ENCODE measurements around the gene GHITM. TPM values are rescaled to one million over a fixed set of nuclear protein-coding genes. Genes with fewer than 3 reads are reported as not detected.

GHITM gene
- total and polyA plus RNA-seq, 2 of the 8 experiments (the other 6 are each of a cell fraction or from before 2014, with no cell fraction given): 86.2 to 97.0 TPM

GRCh38 chr10:84147347-84147746, 8.0 kb downstream of the GHITM start:
- Histone ChIP-seq H3K18ac (ENCODE audit: extremely low read depth, low read length) (no peak overlapping the region), H2AFZ (ENCODE audit: low read length) (no peak overlapping the region), H4K8ac (ENCODE audit: extremely low read depth, insufficient read depth, low read length) (no peak overlapping the region), H2BK120ac (replicated peaks; ENCODE audit: low read depth, low read length) (no peak overlapping the region), H3K9me3 (ENCODE audit: insufficient read depth in 2 of 2, low read depth in 1 of 2, low read length in 1 of 2) (no peaks in the 10 kb centered on the region), H3K27ac (ENCODE audit: low read depth, low read length) (no peak overlapping the region), H3K56ac (replicated peaks; ENCODE audit: insufficient read length, low read depth, low read length) (no peak overlapping the region), H3K4me3 (ENCODE audit: extremely low read depth in 1 of 4, insufficient read depth in 2 of 4, low read depth in 3 of 4, low read length in 4 of 4) (no peak overlapping the region), H3K14ac (ENCODE audit: insufficient read length) (no peak overlapping the region), H3K9ac (replicated peaks in 1 of 4; ENCODE audit: extremely low read depth in 1 of 4, low read depth in 3 of 4, low read length in 3 of 4) (no peak overlapping the region), H2BK5ac (ENCODE audit: low read depth, low read length) (no peak overlapping the region), H3K4me1 (replicated peaks in 1 of 4; ENCODE audit: control insufficient read depth in 3 of 4, insufficient read depth in 4 of 4, low read length in 3 of 4) (no peaks in the 10 kb centered on the region), H4K91ac (replicated peaks; ENCODE audit: insufficient read length, low read length) (no peak overlapping the region), H3K36me3 (ENCODE audit: control insufficient read depth in 2 of 4, insufficient read depth in 4 of 4, low read length in 3 of 4) (peaks cover 10 to 84% (median 53%) of the 10 kb centered on the region in 4 experiments), H2BK20ac (ENCODE audit: low read length) (no peak overlapping the region), H4K20me1 (replicated peaks in 1 of 2; ENCODE audit: control insufficient read depth in 1 of 2, insufficient read depth in 2 of 2, low read length in 2 of 2) (no peaks in the 10 kb centered on the region), H2BK12ac (ENCODE audit: low read depth, low read length) (no peak overlapping the region), H3K23ac (ENCODE audit: insufficient read length) (no peak overlapping the region), H3K23me2 (ENCODE audit: low read depth, low read length) (no peaks in the 10 kb centered on the region), H3K79me2 (ENCODE audit: control insufficient read depth in 1 of 2, insufficient read depth in 2 of 2, low read length in 2 of 2) (no peaks in the 10 kb centered on the region), H3K27me3 (replicated peaks in 1 of 4; ENCODE audit: control insufficient read depth in 3 of 4, extremely low read depth in 1 of 4, insufficient read depth in 3 of 4, low read length in 3 of 4) (no peaks in the 10 kb centered on the region), H3K4me2 (ENCODE audit: insufficient read depth in 1 of 2, low read depth in 2 of 2, low read length in 2 of 2) (no peak overlapping the region), H3K79me1 (ENCODE audit: low read depth, low read length) (no peaks in the 10 kb centered on the region), H2BK15ac (ENCODE audit: low read length) (no peak overlapping the region), H4K5ac (ENCODE audit: insufficient read length, low read depth, low read length) (no peak overlapping the region), H2AK5ac (ENCODE audit: low read depth, low read length) (no peak overlapping the region), H3K4ac (replicated peaks; ENCODE audit: insufficient read length, low read depth, low read length) (no peak overlapping the region)
- ChIA-PET CTCF (ENCODE audit: partially characterized antibody) (interaction anchor here (0.7 to 12.2 kb wide), 27 partner anchors 8 to 390 kb away, joined by 3 to 248 read pairs (median 5); partner anchors contain the start of genes CDHR1, GHITM, GPR15LG and LRIT2), POLR2A (ENCODE audit: partially characterized antibody) (interaction anchor here (0.6 to 2.3 kb wide), 4 partner anchors 8 to 12 kb away, joined by 3 to 11 read pairs (median 7); partner anchors contain the start of gene GHITM)
- FAIRE-seq (no peak), DNase-seq (ENCODE audit: low read depth in 1 of 2, low spot score in 2 of 2) (no peak)
- TF ChIP-seq GABPA (IDR thresholded peaks at IDR 0.05; ENCODE audit: borderline replicate concordance, insufficient read depth, low read length) (no peak), CEBPB (IDR thresholded peaks at IDR 0.05; ENCODE audit: low read depth, low read length) (no peak), TEAD4 (IDR thresholded peaks at IDR 0.05; ENCODE audit: low read depth, low read length) (no peak), MAX (IDR thresholded peaks at IDR 0.05) (no peak), JUN (IDR thresholded peaks at IDR 0.05; ENCODE audit: low read depth, low read length) (no peak), SIX5 (IDR thresholded peaks at IDR 0.05; ENCODE audit: low read depth, low read length) (no peak), POLR2A (IDR thresholded peaks at IDR 0.05; ENCODE audit: control extremely low read depth in 1 of 2, low read depth in 2 of 2, low read length in 2 of 2) (no peak), YY1 (IDR thresholded peaks at IDR 0.05; ENCODE audit: low read depth, low read length) (no peak), RFX5 (IDR thresholded peaks at IDR 0.05; ENCODE audit: borderline replicate concordance, low read depth, low read length) (no peak), TAF1 (IDR thresholded peaks at IDR 0.05; ENCODE audit: low read depth, low read length) (no peak), GTF2F1 (IDR thresholded peaks at IDR 0.05; ENCODE audit: borderline replicate concordance, low read depth, low read length) (no peak), BRCA1 (IDR thresholded peaks at IDR 0.05; ENCODE audit: low read depth, low read length) (no peak), POU5F1 (IDR thresholded peaks at IDR 0.05; ENCODE audit: low read depth, low read length) (no peak), CBX8 (IDR thresholded peaks at IDR 0.05; ENCODE audit: borderline replicate concordance, low read depth, low read length) (no peak), SAP30 (IDR thresholded peaks at IDR 0.05; ENCODE audit: insufficient read depth, insufficient replicate concordance, low read length) (no peak), RAD21 (IDR thresholded peaks at IDR 0.05 in 1 of 2, conservative IDR thresholded peaks at IDR 0.05 in 1 of 2; ENCODE audit: low read depth in 2 of 2, low read length in 2 of 2) (no peak)

Data from H1 (cell line).